Inflammatory macrophage (primary cell): ENCODE results near the gene CDC42.
"Not testable (repeated sequence)": the region's sequence is repeated elsewhere in the genome, so short reads cannot be mapped to it uniquely, and the experiment has no call there.

ENCODE experiments used
- DNase-seq, 2 donors: peaks; one replicate each; pipeline ENCODE4 v3.0.0-alpha.2; 2020 to 2022
- total RNA-seq, 18 experiments: gene quantifications; one replicate each; lab custom pipeline; 2026; ENCODE audit warnings: mixed read lengths in 6 of 18, inconsistent platforms in 2 of 18; lab: John Stamatoyannopoulos, UW

Gene CDC42
- 11.1 to 58.7 (median 29.2) reads per million in 18 experiments for total RNA-seq

- DNase-seq: peak; percentile 97
Observed at GRCh38 chr1:22052115-22053016, at the start of gene CDC42. Gene CDC42, plus strand, starts transcription at chr1:22052709. Its CDS starts 25,770 bp downstream, at chr1:22078479.

- not testable (repeated sequence) for DNase-seq
Observed at GRCh38 chr1:22002875-22003274, 49.6 kb upstream of the CDC42 start.

GRCh38 chr1:22003959-22004358 is 48.5 kb upstream of the CDC42 start:
- not testable (repeated sequence) for DNase-seq

GRCh38 chr1:22005261-22006149 is 47.0 kb upstream of the CDC42 start:
- peak; percentile 31 to 50 for DNase-seq

DNA sequence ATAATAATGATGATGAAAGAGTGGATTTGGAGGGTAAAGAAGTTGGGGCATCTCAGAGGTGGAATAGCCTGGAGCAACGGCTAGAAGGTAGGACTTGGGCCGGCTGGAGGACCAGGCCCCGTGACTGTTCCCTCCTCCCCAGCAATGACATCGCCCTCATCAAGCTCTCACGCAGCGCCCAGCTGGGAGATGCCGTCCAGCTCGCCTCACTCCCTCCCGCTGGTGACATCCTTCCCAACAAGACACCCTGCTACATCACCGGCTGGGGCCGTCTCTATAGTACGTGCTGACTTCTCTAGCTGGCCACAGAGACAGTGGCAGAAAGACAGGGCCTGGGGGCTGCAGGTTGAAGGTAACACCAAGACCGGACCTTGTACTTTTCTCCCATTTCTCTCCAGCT is 45.8 kb upstream of the CDC42 start:
- not testable (repeated sequence) for DNase-seq

- not testable (repeated sequence) for DNase-seq
Observed at GRCh38 chr1:22007262-22007661, 45.2 kb upstream of the CDC42 start.

GRCh38 chr1:22009566-22009965 is 42.9 kb upstream of the CDC42 start:
- DNase-seq: not testable (repeated sequence)

- not testable (repeated sequence) for DNase-seq
Observed at GRCh38 chr1:22012752-22013151, 39.8 kb upstream of the CDC42 start.

- not testable (repeated sequence) for DNase-seq
Observed at GRCh38 chr1:22014575-22015206, 37.8 kb upstream of the CDC42 start.

- DNase-seq: peak; percentile 98
Observed at GRCh38 chr1:22018583-22019559, 33.6 kb upstream of the CDC42 start.

- DNase-seq: no peak
Observed at GRCh38 chr1:22021061-22021460, 31.4 kb upstream of the CDC42 start.

- DNase-seq: peak; percentile 53 to 62
Observed at GRCh38 chr1:22024485-22025367, 27.8 kb upstream of the CDC42 start.

GRCh38 chr1:22025368-22026155 is 26.9 kb upstream of the CDC42 start:
- peak; percentile 85 to 88 for DNase-seq

DNA sequence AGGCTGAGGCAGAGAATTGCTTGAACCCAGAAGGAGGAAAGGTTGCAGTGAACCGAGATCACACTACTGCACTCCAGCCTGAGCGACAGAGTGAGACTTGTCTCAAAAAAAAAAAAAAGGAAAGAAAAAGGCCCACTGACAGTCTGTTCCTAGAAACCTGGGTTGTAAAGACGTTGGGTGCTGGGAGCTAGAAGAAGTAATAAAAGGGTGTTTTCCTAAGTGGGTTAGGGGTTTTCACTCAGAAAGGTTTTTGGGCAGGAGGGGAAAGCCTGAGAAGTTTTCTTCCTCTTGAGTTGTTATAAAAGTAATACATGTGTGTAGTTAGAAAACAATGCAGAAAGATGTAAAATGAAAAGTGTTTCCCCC is 25.6 kb upstream of the CDC42 start:
- no peak for DNase-seq

DNA sequence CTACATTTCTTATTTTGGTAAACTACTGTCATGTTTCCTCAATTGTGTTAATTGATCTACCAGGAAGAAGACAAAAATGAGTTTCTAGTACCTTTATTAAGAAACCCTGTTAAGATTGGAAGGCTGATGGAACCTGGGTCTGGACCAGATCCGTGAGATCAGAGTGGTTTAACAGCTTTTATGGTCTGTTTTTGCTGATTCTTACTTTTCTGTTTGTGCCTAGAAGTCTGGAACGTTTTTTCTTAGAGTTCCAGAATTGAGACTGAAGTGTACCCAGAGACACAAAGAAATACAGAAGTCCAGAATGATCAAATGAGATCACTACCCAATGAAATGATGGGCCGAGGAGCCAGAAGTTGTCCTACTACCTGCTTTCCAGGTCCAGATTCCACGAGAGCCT is 22.5 kb upstream of the CDC42 start:
- DNase-seq: no peak

- no peak for DNase-seq
Observed at GRCh38 chr1:22030473-22030872, 22.0 kb upstream of the CDC42 start.

DNA sequence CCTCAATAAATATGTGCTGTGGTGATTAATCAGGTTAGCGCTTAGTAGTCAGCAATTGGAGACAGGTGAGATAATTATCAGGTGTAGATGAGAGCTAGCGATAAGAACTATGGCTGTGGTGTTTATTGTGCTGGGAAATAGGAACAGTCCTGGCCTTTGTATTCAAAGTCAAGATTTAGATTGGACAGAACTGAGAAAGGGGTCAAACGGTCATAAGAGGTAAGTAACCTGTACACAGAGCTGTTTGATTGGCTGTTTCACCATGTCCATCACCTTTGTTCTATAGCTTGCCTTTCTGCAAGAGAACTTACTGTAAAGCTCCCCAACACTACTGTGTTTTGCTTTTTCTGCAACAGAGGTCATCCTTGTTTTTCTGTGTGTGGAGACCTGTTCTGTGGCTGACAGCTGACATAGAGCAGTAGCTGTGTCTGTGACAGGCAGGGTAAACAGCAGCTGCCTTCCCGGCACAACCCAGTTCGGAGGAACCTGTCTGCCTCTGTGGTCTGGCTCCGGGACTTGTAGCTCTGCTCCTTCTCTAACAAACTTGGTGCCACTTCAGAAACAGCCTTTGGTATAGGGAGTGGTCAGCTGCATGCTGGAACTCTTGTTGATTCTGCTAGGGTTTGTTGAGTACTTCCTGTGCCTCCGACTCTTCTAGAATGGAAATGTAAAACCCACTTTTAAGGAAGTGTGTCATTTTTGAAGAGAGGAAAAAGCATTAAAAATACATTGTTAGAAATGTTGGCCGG is 21.1 kb upstream of the CDC42 start:
- peak; percentile 43 to 60 for DNase-seq

DNA sequence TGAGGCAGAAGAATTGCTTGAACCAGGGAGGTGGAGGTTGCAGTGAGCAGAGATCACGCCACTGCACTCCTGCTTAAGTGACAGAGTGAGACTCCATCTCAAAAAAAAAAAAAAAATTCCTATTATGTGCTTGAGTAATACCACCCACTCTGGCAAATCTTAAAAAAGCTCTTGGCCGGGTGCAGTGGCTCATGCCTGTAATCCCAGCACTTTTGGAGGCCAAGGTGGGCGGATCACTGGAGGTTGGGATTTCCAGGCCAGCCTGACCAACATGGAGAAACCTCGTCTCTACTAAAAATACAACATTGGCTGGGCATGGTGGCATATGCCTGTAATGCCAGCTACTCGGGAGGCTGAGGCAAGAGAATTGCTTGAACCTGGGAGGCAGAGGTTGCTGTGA is 17.7 kb upstream of the CDC42 start:
- peak in 1 of 2 donors; percentile 43 for DNase-seq

DNA sequence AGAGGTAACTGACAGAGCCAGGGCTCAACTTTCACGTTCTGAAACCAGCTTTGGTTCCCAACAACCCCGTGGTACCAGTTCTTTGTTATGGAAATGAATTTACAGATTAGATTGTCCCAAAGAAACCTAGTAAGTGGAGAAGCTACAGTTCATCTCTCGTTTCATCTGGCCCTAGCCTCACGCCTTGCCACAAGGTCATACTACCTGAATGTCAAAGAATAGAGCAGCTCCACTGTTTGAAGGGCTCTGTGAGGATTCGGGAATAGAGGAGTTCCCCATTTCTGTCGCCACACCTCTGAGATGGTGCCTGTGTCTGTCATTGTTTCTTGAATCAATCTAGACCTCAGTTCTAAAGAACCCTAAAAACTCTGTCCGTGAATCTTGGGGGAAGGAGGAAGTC is 15.0 kb upstream of the CDC42 start:
- DNase-seq: no peak
